Naive thymus-derived CD4-positive, alpha-beta T cell (primary cell): ENCODE results near the gene ICOS. TPM values are rescaled to one million over a fixed set of nuclear protein-coding genes. Genes with fewer than 3 reads are reported as not detected.

Source experiments
- ATAC-seq: fragments of 150-1000 bp; cut with Tn5 transposase; 2 replicates; pipeline ENCODE4 v1.10.0; 2021; ENCODE audit warnings: mild to moderate bottlenecking, moderate library complexity
- CTCF ChIA-PET: fragments of 350-600 bp; sonication (Branson Sonifier 250); formaldehyde crosslinking; loops from one replicate; lab custom pipeline; 2021; ENCODE audit warnings: antibody characterized with exemption; lab: Charles Lee
- POLR2A ChIA-PET: fragments of 350-600 bp; sonication (Branson Sonifier 250); formaldehyde crosslinking; loops from one replicate; lab custom pipeline; 2021; ENCODE audit warnings: antibody characterized with exemption, inconsistent platforms; lab: Charles Lee
- DNase-seq, 9 donors: peaks; one replicate each; pipeline versions ENCODE4 v3.0.0 to v3.0.0-alpha.2; 2020 to 2022; ENCODE audit warnings: mixed read lengths in 1 of 9
- H3K27ac ChIP-seq: one replicate; pipeline ENCODE4 v1.7.0; 2013; ENCODE audit warnings: mild to moderate bottlenecking, low read depth, low read length, moderate library complexity
- H3K27me3 ChIP-seq, 2 donors: one replicate each; pipeline ENCODE4 v1.7.0; 2013; ENCODE audit warnings: low read length in 2 of 2, mild to moderate bottlenecking in 2 of 2, moderate library complexity in 2 of 2; ENCODE audit not compliant: control insufficient read depth in 2 of 2, insufficient read depth in 2 of 2
- H3K36me3 ChIP-seq, 3 experiments: 1 replicate in 2 of 3; 2 replicates in 1 of 3; pipeline ENCODE4 v1.7.0; 2013; ENCODE audit warnings: low read length in 3 of 3, mild to moderate bottlenecking in 3 of 3, moderate library complexity in 1 of 3; ENCODE audit not compliant: insufficient read depth in 3 of 3, control insufficient read depth in 2 of 3
- H3K4me1 ChIP-seq, 2 donors: one replicate each; pipeline ENCODE4 v1.7.0; 2013; ENCODE audit warnings: low read length in 2 of 2, mild to moderate bottlenecking in 2 of 2, moderate library complexity in 1 of 2; ENCODE audit not compliant: control insufficient read depth in 2 of 2, insufficient read depth in 2 of 2
- H3K4me3 ChIP-seq: 2 replicates; pipeline ENCODE4 v1.7.0; 2013; ENCODE audit warnings: mild to moderate bottlenecking, low read length
- H3K9me3 ChIP-seq, 3 experiments: 1 replicate in 2 of 3; 2 replicates in 1 of 3; pipeline ENCODE4 v1.7.0; 2013; ENCODE audit warnings: low read length in 3 of 3; ENCODE audit not compliant: control insufficient read depth in 2 of 3
- H3K27ac Mint-ChIP-seq, 9 donors: one replicate each; pipeline ENCODE4 v1.8.0; 2020 to 2022; ENCODE audit warnings: mixed read lengths in 9 of 9, mild to moderate bottlenecking in 8 of 9, moderate library complexity in 5 of 9, inconsistent platforms in 2 of 9
- H3K27me3 Mint-ChIP-seq, 5 donors: one replicate each; pipeline ENCODE4 v1.8.0; 2021 to 2022; ENCODE audit warnings: mixed read lengths in 5 of 5, mild to moderate bottlenecking in 1 of 5
- H3K36me3 Mint-ChIP-seq, 5 donors: one replicate each; pipeline ENCODE4 v1.8.0; 2020 to 2022; ENCODE audit warnings: mixed read lengths in 5 of 5, mild to moderate bottlenecking in 3 of 5, inconsistent platforms in 1 of 5
- H3K4me1 Mint-ChIP-seq, 7 donors: one replicate each; pipeline ENCODE4 v1.8.0; 2020 to 2022; ENCODE audit warnings: mixed read lengths in 7 of 7, mild to moderate bottlenecking in 3 of 7, inconsistent platforms in 1 of 7
- H3K4me3 Mint-ChIP-seq, 10 donors: one replicate each; pipeline ENCODE4 v1.8.0; 2020 to 2022; ENCODE audit warnings: mild to moderate bottlenecking in 10 of 10, mixed read lengths in 10 of 10, moderate library complexity in 6 of 10, inconsistent platforms in 2 of 10
- H3K9me3 Mint-ChIP-seq, 11 donors: one replicate each; pipeline ENCODE4 v1.8.0; 2020 to 2022; ENCODE audit warnings: mixed read lengths in 11 of 11, mild to moderate bottlenecking in 4 of 11, inconsistent platforms in 1 of 11, moderate library complexity in 1 of 11
- intact Hi-C, 2 donors: fragments of 100-400 bp; cut with micrococcal nuclease; formaldehyde crosslinking; loops; one replicate each; pipeline ENCODE4 v1.15.1; 2023
- polyA plus RNA-seq, 2 donors: library from polyadenylated mRNA; unstranded; fragments of 300-500 nt; fragmentation: Illumina TruSeq; gene quantifications; one replicate each; pipeline ENCODE4 v1.2.3, GENCODE V29; 2021
- total RNA-seq, 6 experiments: library from RNA in 5 of 6; stranded (reverse) in 5 of 6; gene quantifications; 1 replicate in 5 of 6; 2 replicates in 1 of 6; pipeline ENCODE4 v1.2.3 and lab custom pipeline; 2021 to 2026

ICOS gene
- total and polyA plus RNA-seq, 7 experiments from 2014 or later: 22.4 to 54.9 (median 48.4) TPM

- intact Hi-C loops: loop anchor here (1.0 to 10.0 kb wide), 7 partner anchors 64 to 1560 kb away; partner anchors contain the start of genes BMPR2 (in 1 of the 2), CARF (in 1 of the 2), CD28 (in 1 of the 2) and CYP20A1 (in 1 of the 2)
- no peaks in the 10 kb centered on the region for H3K36me3 ChIP-seq
- Mint-ChIP-seq H3K36me3 (peaks cover 5 to 35% (median 8%) of the 10 kb centered on the region in 5 donors), H3K4me3 (peak overlapping the region; percentile 48 to 92 (median 76)), H3K4me1 (peaks cover 36 to 69% (median 61%) of the 10 kb centered on the region in 7 donors), H3K27me3 (no peaks in the 10 kb centered on the region), H3K9me3 (peaks cover 0 to 4% (median 0%) of the 10 kb centered on the region in 11 donors), H3K27ac (peak overlapping the region; percentile 87 to 97 (median 93))
- peak overlapping the region; percentile 22 for H3K4me3 ChIP-seq
- DNase-seq (no peak), ATAC-seq (no peak)
- no peaks in the 10 kb centered on the region for H3K9me3 ChIP-seq
- H3K4me1 ChIP-seq: peaks cover 40 to 41% of the 10 kb centered on the region in 2 donors
- peak overlapping the region; percentile 71 for H3K27ac ChIP-seq
- ChIA-PET POLR2A (interaction anchor here (0.6 to 5.8 kb wide), 12 partner anchors 9 to 696 kb away, joined by 3 to 37 read pairs (median 3); no protein-coding TSS in a partner anchor), CTCF (interaction anchor here (0.6 to 1.8 kb wide), 4 partner anchors 13 to 333 kb away, joined by 5 to 7 read pairs (median 5); no protein-coding TSS in a partner anchor)
- no peaks in the 10 kb centered on the region for H3K27me3 ChIP-seq
These were observed 1.7 kb upstream of the ICOS start for GRCh38 chr2:203934711-203935438.

GRCh38 chr2:203935568-203935967 lies 995 bp upstream of the ICOS start:
- Histone ChIP-seq H3K27ac (peak overlapping the region; percentile 71), H3K9me3 (no peaks in the 10 kb centered on the region), H3K36me3 (no peaks in the 10 kb centered on the region), H3K27me3 (no peaks in the 10 kb centered on the region), H3K4me1 (peaks cover 40 to 41% of the 10 kb centered on the region in 2 donors), H3K4me3 (peak overlapping the region; percentile 4)
- ChIA-PET POLR2A (interaction anchor here (1.0 to 5.8 kb wide), 4 partner anchors 9 to 228 kb away, joined by 3 to 37 read pairs (median 5); no protein-coding TSS in a partner anchor), CTCF (interaction anchor here (1.4 to 1.8 kb wide), 2 partner anchors 13 to 116 kb away, joined by 5 to 7 read pairs; no protein-coding TSS in a partner anchor)
- H3K27me3 Mint-ChIP-seq: no peaks in the 10 kb centered on the region
- peaks cover 9 to 41% (median 11%) of the 10 kb centered on the region in 5 donors for H3K36me3 Mint-ChIP-seq
- ATAC-seq (no peak), DNase-seq (no peak)
- H3K4me3 Mint-ChIP-seq: peak overlapping the region in 6 of 10 donors; percentile 5 to 74 (median 22)
- peak overlapping the region in 8 of 9 donors; percentile 87 to 97 (median 92) for H3K27ac Mint-ChIP-seq
- intact Hi-C loops: loop anchor here (2.0 to 10.0 kb wide), 6 partner anchors 67 to 1561 kb away; partner anchors contain the start of genes BMPR2 (in 1 of the 2), CARF (in 1 of the 2), CD28 (in 1 of the 2) and CYP20A1 (in 1 of the 2)
- peaks cover 0 to 4% (median 0%) of the 10 kb centered on the region in 11 donors for H3K9me3 Mint-ChIP-seq
- peaks cover 40 to 68% (median 60%) of the 10 kb centered on the region in 7 donors for H3K4me1 Mint-ChIP-seq

DNA sequence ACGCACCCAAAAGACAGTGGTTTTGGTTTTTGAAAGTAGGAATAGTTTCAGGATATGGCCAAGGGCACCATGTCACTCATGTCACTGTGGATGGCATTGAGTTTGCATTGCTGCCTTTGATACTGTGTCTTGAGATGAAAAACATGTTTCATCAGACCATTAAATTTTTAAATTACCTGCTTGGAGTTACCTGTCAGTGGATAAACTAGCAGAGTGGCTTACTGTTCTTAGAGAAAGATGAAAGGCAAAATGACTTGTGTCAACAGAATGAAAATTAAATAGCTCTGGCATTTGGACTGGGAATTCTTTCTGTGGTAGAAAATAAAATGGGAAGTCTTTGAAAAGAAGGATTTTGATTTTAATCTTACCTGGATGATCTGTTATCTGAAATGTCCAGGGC lies 386 bp downstream of the ICOS start:
- peak overlapping the region; percentile 80 for H3K4me3 ChIP-seq
- peaks cover 49 to 50% of the 10 kb centered on the region in 2 donors for H3K4me1 ChIP-seq
- POLR2A ChIA-PET: interaction anchor here (0.7 to 5.8 kb wide), 4 partner anchors 13 to 230 kb away, joined by 3 to 37 read pairs (median 4); no protein-coding TSS in a partner anchor
- Mint-ChIP-seq H3K4me1 (peaks cover 40 to 70% (median 59%) of the 10 kb centered on the region in 7 donors), H3K36me3 (peaks cover 9 to 49% (median 11%) of the 10 kb centered on the region in 5 donors), H3K27me3 (no peaks in the 10 kb centered on the region), H3K9me3 (peaks cover 0 to 4% (median 0%) of the 10 kb centered on the region in 11 donors), H3K4me3 (peak overlapping the region; percentile 89 to 99 (median 94)), H3K27ac (peak overlapping the region; percentile 83 to 97 (median 92))
- CTCF ChIA-PET: interaction anchor here (0.6 kb wide), 1 partner anchor 542 kb away, joined by 3 read pairs; no protein-coding TSS in a partner anchor
- H3K36me3 ChIP-seq: no peaks in the 10 kb centered on the region
- intact Hi-C loops: loop anchor here (1.0 to 10.0 kb wide), 11 partner anchors 14 to 1562 kb away; partner anchors contain the start of genes CD28 (in 2 of the 2), BMPR2 (in 1 of the 2), CARF (in 1 of the 2) and CYP20A1 (in 1 of the 2)
- ATAC-seq (peak; percentile 21), DNase-seq (no peak)
- H3K9me3 ChIP-seq: no peaks in the 10 kb centered on the region
- H3K27ac ChIP-seq: peak overlapping the region; percentile 87
- H3K27me3 ChIP-seq: no peaks in the 10 kb centered on the region

DNA sequence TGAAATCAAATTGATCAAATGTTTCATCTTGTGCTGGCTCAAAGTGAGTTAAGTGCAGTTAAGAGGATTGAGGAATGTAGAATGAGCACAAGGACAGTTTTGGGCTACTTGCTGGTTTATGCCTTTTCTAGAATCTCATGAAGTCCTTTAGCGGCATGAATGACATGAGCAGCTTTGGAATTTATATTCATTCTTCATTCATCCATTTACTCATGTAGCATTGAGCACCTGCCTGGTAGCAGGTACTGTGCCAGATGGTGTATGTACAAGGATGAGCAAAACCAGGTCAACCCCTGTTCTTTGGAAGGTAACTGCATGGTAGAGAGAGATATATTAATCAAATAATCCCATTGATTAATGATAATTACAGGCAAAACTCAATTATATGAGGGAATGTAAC lies 1.2 kb downstream of the ICOS start:
- no peak for DNase-seq
- Mint-ChIP-seq H3K27ac (peak overlapping the region; percentile 83 to 98 (median 91)), H3K4me1 (peaks cover 43 to 73% (median 64%) of the 10 kb centered on the region in 7 donors), H3K27me3 (no peaks in the 10 kb centered on the region), H3K9me3 (peaks cover 0 to 4% (median 0%) of the 10 kb centered on the region in 11 donors), H3K36me3 (peaks cover 10 to 52% (median 12%) of the 10 kb centered on the region in 5 donors), H3K4me3 (peak overlapping the region; percentile 89 to 99 (median 94))
- H3K4me1 ChIP-seq: peaks cover 46 to 47% of the 10 kb centered on the region in 2 donors
- H3K4me3 ChIP-seq: peak overlapping the region; percentile 80
- ChIA-PET POLR2A (interaction anchor here (0.6 to 5.8 kb wide), 3 partner anchors 12 to 1193 kb away, joined by 3 to 37 read pairs (median 7); no protein-coding TSS in a partner anchor), CTCF (no interaction called here)
- intact Hi-C loops: loop anchor here (1.0 to 10.0 kb wide), 12 partner anchors 9 to 1563 kb away; partner anchors contain the start of genes BMPR2 (in 1 of the 2), CARF (in 1 of the 2), CD28 (in 1 of the 2) and CYP20A1 (in 1 of the 2)
- ATAC-seq: no peak
- no peaks in the 10 kb centered on the region for H3K36me3 ChIP-seq
- H3K9me3 ChIP-seq: no peaks in the 10 kb centered on the region
- peak overlapping the region; percentile 87 for H3K27ac ChIP-seq
- no peaks in the 10 kb centered on the region for H3K27me3 ChIP-seq

DNA sequence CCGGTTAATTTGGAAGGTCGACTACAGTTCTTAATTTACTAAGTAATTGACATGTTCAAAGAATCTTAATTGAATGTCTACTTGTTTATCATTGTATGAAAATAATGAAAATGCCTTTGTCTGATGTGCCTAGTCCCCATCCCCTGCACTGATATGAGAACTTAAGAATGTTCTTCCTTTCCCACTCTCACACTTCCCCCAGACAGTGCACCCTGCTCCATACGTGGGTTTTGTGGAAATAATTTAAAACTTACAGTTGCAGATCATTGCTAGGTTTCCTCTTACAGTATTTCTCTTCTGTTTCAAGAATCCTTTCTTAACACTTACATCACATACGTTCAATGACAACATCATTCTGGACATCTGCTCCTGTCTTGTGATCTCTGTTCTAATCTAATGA lies 3.5 kb downstream of the ICOS start:
- peak overlapping the region; percentile 89 to 99 (median 94) for H3K4me3 Mint-ChIP-seq
- no peak for DNase-seq
- Histone ChIP-seq H3K4me1 (peaks cover 28 to 46% of the 10 kb centered on the region in 2 donors), H3K9me3 (no peaks in the 10 kb centered on the region), H3K36me3 (no peaks in the 10 kb centered on the region), H3K27ac (peak overlapping the region; percentile 87), H3K4me3 (peak overlapping the region; percentile 80), H3K27me3 (no peaks in the 10 kb centered on the region)
- intact Hi-C loops: loop anchor here in 1 of 2 donors (1.0 kb wide), 1 partner anchor 11 kb away; no protein-coding TSS in a partner anchor
- peaks cover 0 to 4% (median 0%) of the 10 kb centered on the region in 11 donors for H3K9me3 Mint-ChIP-seq
- CTCF ChIA-PET: no interaction called here
- H3K36me3 Mint-ChIP-seq: peaks cover 17 to 63% (median 31%) of the 10 kb centered on the region in 5 donors
- POLR2A ChIA-PET: interaction anchor here (0.6 to 5.8 kb wide), 4 partner anchors 10 to 72 kb away, joined by 3 to 37 read pairs (median 4); no protein-coding TSS in a partner anchor
- peak; percentile 23 for ATAC-seq
- peaks cover 43 to 69% (median 64%) of the 10 kb centered on the region in 7 donors for H3K4me1 Mint-ChIP-seq
- H3K27me3 Mint-ChIP-seq: no peaks in the 10 kb centered on the region
- H3K27ac Mint-ChIP-seq: peak overlapping the region; percentile 83 to 98 (median 91)
